H1 (cell line): ENCODE measurements around the gene TIMM9. TPM values are rescaled to one million over a fixed set of nuclear protein-coding genes. Genes with fewer than 3 reads are reported as not detected.

ENCODE experiments used
- CTCF ChIA-PET: fragments of 300-600 bp; sonication (Branson Sonifier 250); formaldehyde crosslinking; loops from one replicate; lab custom pipeline; 2021; ENCODE audit not compliant: partially characterized antibody; lab: Charles Lee
- POLR2A ChIA-PET: fragments of 300-600 bp; sonication (Branson Sonifier 250); formaldehyde crosslinking; loops from one replicate; lab custom pipeline; 2021; ENCODE audit warnings: inconsistent platforms; ENCODE audit not compliant: partially characterized antibody; lab: Charles Lee
- DNase-seq, 2 experiments: peaks; one replicate each; pipeline versions ENCODE4 v3.0.0 to v3.0.0-alpha.2; 2010 to 2022; ENCODE audit warnings: low spot score in 2 of 2, low read depth in 1 of 2, mixed read lengths in 1 of 2
- FAIRE-seq: peaks from 2 replicates; lab custom pipeline; 2011; peaks lifted over from hg19 to GRCh38; lab: Jason Lieb, UNC
- H2AFZ ChIP-seq: 2 replicates; pipeline ENCODE4 v1.8.1; 2012; ENCODE audit warnings: low read length, inconsistent platforms
- H2AK5ac ChIP-seq: 2 replicates; pipeline ENCODE4 v1.6.1; 2013; ENCODE audit warnings: low read depth, low read length
- H2BK120ac ChIP-seq: replicated peaks from 2 replicates; pipeline ENCODE3; 2013; ENCODE audit warnings: low read depth, low read length, inconsistent platforms
- H2BK12ac ChIP-seq: 2 replicates; pipeline ENCODE4 v1.6.1; 2013; ENCODE audit warnings: low read depth, low read length
- H2BK15ac ChIP-seq: 2 replicates; pipeline ENCODE4 v1.6.1; 2013; ENCODE audit warnings: low read length
- H2BK20ac ChIP-seq: 2 replicates; pipeline ENCODE4 v1.6.1; 2013; ENCODE audit warnings: low read length
- H2BK5ac ChIP-seq: 2 replicates; pipeline ENCODE4 v1.6.1; 2013; ENCODE audit warnings: low read depth, low read length
- H3K14ac ChIP-seq: 2 replicates; pipeline ENCODE4 v1.6.1; 2013; ENCODE audit warnings: inconsistent platforms; ENCODE audit not compliant: insufficient read length
- H3K18ac ChIP-seq: 2 replicates; pipeline ENCODE4 v1.6.1; 2013; ENCODE audit warnings: low read length; ENCODE audit errors: extremely low read depth
- H3K23ac ChIP-seq: 2 replicates; pipeline ENCODE4 v1.6.1; 2013; ENCODE audit warnings: inconsistent platforms; ENCODE audit not compliant: insufficient read length
- H3K23me2 ChIP-seq: 2 replicates; pipeline ENCODE4 v1.6.1; 2013; ENCODE audit warnings: low read depth, low read length
- H3K27ac ChIP-seq: 2 replicates; pipeline ENCODE4 v1.6.1; 2011; ENCODE audit warnings: low read depth, low read length, inconsistent platforms
- H3K27me3 ChIP-seq, 4 experiments: replicated peaks in 1 of 4; 1 replicate in 1 of 4; 2 replicates in 3 of 4; pipeline versions ENCODE4 v1.6.1 to v1.8.1; 2011 to 2013; ENCODE audit warnings: low read length in 3 of 4, mild to moderate bottlenecking in 3 of 4, inconsistent platforms in 2 of 4, mixed read lengths in 2 of 4, moderate library complexity in 1 of 4; ENCODE audit not compliant: control insufficient read depth in 3 of 4, insufficient read depth in 3 of 4; ENCODE audit errors: extremely low read depth in 1 of 4
- H3K36me3 ChIP-seq, 4 experiments: 2 replicates each; pipeline versions ENCODE4 v1.6.1 to v1.8.1; 2011 to 2013; ENCODE audit warnings: mild to moderate bottlenecking in 4 of 4, low read length in 3 of 4, moderate library complexity in 2 of 4, control low read depth in 1 of 4, inconsistent platforms in 1 of 4; ENCODE audit not compliant: insufficient read depth in 4 of 4, control insufficient read depth in 2 of 4
- H3K4ac ChIP-seq: replicated peaks from 2 replicates; pipeline ENCODE3; 2013; ENCODE audit warnings: low read length, low read depth, mixed read lengths, inconsistent platforms; ENCODE audit not compliant: insufficient read length
- H3K4me1 ChIP-seq, 4 experiments: replicated peaks in 1 of 4; 1 replicate in 1 of 4; 2 replicates in 3 of 4; pipeline versions ENCODE4 v1.6.1 to v1.8.1; 2011 to 2013; ENCODE audit warnings: low read length in 3 of 4, inconsistent platforms in 2 of 4, mixed read lengths in 1 of 4; ENCODE audit not compliant: insufficient read depth in 4 of 4, control insufficient read depth in 3 of 4
- H3K4me2 ChIP-seq, 2 experiments: 2 replicates each; pipeline versions ENCODE4 v1.6.1 to v1.8.1; 2011 to 2013; ENCODE audit warnings: low read depth in 2 of 2, low read length in 2 of 2, control low read depth in 1 of 2, inconsistent platforms in 1 of 2, mild to moderate bottlenecking in 1 of 2; ENCODE audit not compliant: insufficient read depth in 1 of 2
- H3K4me3 ChIP-seq, 4 experiments: fragments of 200-600, 300-600 bp in 1 of 4; sonication (generic), shearing (Covaris generic), sonication (Bioruptor Twin) in 1 of 4; 2 replicates each; pipeline versions ENCODE4 v1.5.1 to v1.8.1; 2011 to 2016; ENCODE audit warnings: low read length in 4 of 4, low read depth in 3 of 4, control low read depth in 2 of 4, inconsistent platforms in 2 of 4, mild to moderate bottlenecking in 2 of 4, mixed read lengths in 1 of 4, moderate library complexity in 1 of 4; ENCODE audit not compliant: insufficient read depth in 2 of 4; ENCODE audit errors: extremely low read depth in 1 of 4
- H3K56ac ChIP-seq: replicated peaks from 2 replicates; pipeline ENCODE3; 2013; ENCODE audit warnings: low read depth, mild to moderate bottlenecking, mixed read lengths, low read length, inconsistent platforms; ENCODE audit not compliant: insufficient read length
- H3K79me1 ChIP-seq: 2 replicates; pipeline ENCODE4 v1.6.1; 2013; ENCODE audit warnings: low read depth, low read length, control low read depth
- H3K79me2 ChIP-seq, 2 experiments: 2 replicates each; pipeline versions ENCODE4 v1.6.1 to v1.8.1; 2012 to 2013; ENCODE audit warnings: low read length in 2 of 2, mild to moderate bottlenecking in 2 of 2, inconsistent platforms in 1 of 2; ENCODE audit not compliant: insufficient read depth in 2 of 2, control insufficient read depth in 1 of 2
- H3K9ac ChIP-seq, 4 experiments: replicated peaks in 1 of 4; 1 replicate in 1 of 4; 2 replicates in 3 of 4; pipeline versions ENCODE4 v1.6.1 to v1.8.1; 2011 to 2013; ENCODE audit warnings: low read depth in 3 of 4, low read length in 3 of 4, control low read depth in 2 of 4, mild to moderate bottlenecking in 2 of 4, moderate library complexity in 2 of 4, inconsistent platforms in 1 of 4; ENCODE audit errors: extremely low read depth in 1 of 4
- H3K9me3 ChIP-seq, 2 experiments: 2 replicates each; pipeline versions ENCODE4 v1.6.1 to v1.8.1; 2012 to 2013; ENCODE audit warnings: mild to moderate bottlenecking in 2 of 2, moderate library complexity in 2 of 2, control low read depth in 1 of 2, inconsistent platforms in 1 of 2, low read depth in 1 of 2, low read length in 1 of 2, mixed read lengths in 1 of 2; ENCODE audit not compliant: insufficient read depth in 2 of 2
- H4K20me1 ChIP-seq, 2 experiments: replicated peaks in 1 of 2; 2 replicates each; pipeline versions ENCODE3 to v1.8.1; 2011 to 2013; ENCODE audit warnings: inconsistent platforms in 2 of 2, low read length in 2 of 2, mild to moderate bottlenecking in 1 of 2; ENCODE audit not compliant: insufficient read depth in 2 of 2, control insufficient read depth in 1 of 2
- H4K5ac ChIP-seq: 2 replicates; pipeline ENCODE4 v1.6.1; 2013; ENCODE audit warnings: low read length, low read depth, mixed read lengths, inconsistent platforms; ENCODE audit not compliant: insufficient read length
- H4K8ac ChIP-seq: 2 replicates; pipeline ENCODE4 v1.8.0; 2013; ENCODE audit warnings: mild to moderate bottlenecking, moderate library complexity, low read length, inconsistent platforms; ENCODE audit not compliant: insufficient read depth; ENCODE audit errors: extremely low read depth
- H4K91ac ChIP-seq: replicated peaks from 2 replicates; pipeline ENCODE3; 2013; ENCODE audit warnings: low read length, mixed read lengths, inconsistent platforms; ENCODE audit not compliant: insufficient read length
- CEBPB ChIP-seq: IDR thresholded peaks from 2 replicates; pipeline ENCODE4 v1.6.1; 2012; ENCODE audit warnings: low read depth, low read length
- POLR2AphosphoS5 ChIP-seq: IDR thresholded peaks from 2 replicates; pipeline ENCODE4 v1.6.1; 2011; ENCODE audit warnings: low read depth, low read length
- WGBS, 2 experiments: shearing (Covaris generic) in 1 of 2; methylation state at CpG; one replicate each; pipeline versions ENCODE4 v1.1.6 to v1.1.7; 2013 to 2015; ENCODE audit warnings: low lambda C conversion rate in 2 of 2, mixed read lengths in 2 of 2, inconsistent platforms in 1 of 2, low coverage in 1 of 2, missing lambda C conversion rate in 1 of 2; ENCODE audit not compliant: insufficient replicate concordance in 2 of 2, insufficient coverage in 1 of 2, insufficient read length in 1 of 2; ENCODE audit errors: extremely low coverage in 1 of 2, missing lambda C conversion rate in 1 of 2; 5-methylcytosine and 5-hydroxymethylcytosine counted together
- polyA plus RNA-seq, 7 experiments: library from polyadenylated mRNA; depleted of rRNA in 3 of 7; stranded (reverse) in 5 of 7; unstranded in 2 of 7; fragments of >200 nt in 5 of 7; fragments of 200-250 nt in 2 of 7; gene quantifications; 1 replicate in 5 of 7; 2 replicates in 1 of 7; 4 replicates in 1 of 7; pipeline versions ENCODE4 v1.2.1 to v1.2.3, GENCODE V29; 2011 to 2013; ENCODE audit warnings: missing spikeins in 2 of 7, mixed read lengths in 2 of 7
- total RNA-seq: library from RNA; stranded (reverse); fragmentation: NEBNext Ultra II Directional; extraction: Animal tissue kit (Norgen Biotek cat#: 25700); gene quantifications from 2 replicates; pipeline ENCODE4 v1.2.1, GENCODE V29; 2021

Gene TIMM9
- total and polyA plus RNA-seq, 2 of the 8 experiments (the other 6 are each of a cell fraction or from before 2014, with no cell fraction given) = 24.0 to 52.2 TPM

GRCh38 chr14:58398895-58399294, 28.4 kb downstream of the TIMM9 start:
- H2AFZ ChIP-seq = no peak overlapping the region
- H3K27me3 ChIP-seq = peaks cover 0 to 9% (median 6%) of the 10 kb centered on the region in 4 experiments; a peak in 5 of 7 replicates
- no peaks in the 10 kb centered on the region for H4K20me1 ChIP-seq
- no peak overlapping the region for H4K91ac ChIP-seq
- H3K18ac ChIP-seq = no peak overlapping the region
- peaks cover 7% of the 10 kb centered on the region; the same call in 1 of the 2 replicates for H3K23me2 ChIP-seq
- TF ChIP-seq POLR2AphosphoS5 (no peak), CEBPB (peak; percentile 83)
- H3K79me2 ChIP-seq = no peaks in the 10 kb centered on the region
- H4K5ac ChIP-seq = no peak overlapping the region
- WGBS, 2 experiments = 74% methylated on average over 3 of the region's 3 CpGs; no CpG with 5 or more reads in 1 of the 2 experiments
- H3K79me1 ChIP-seq = no peaks in the 10 kb centered on the region
- no peak overlapping the region for H2BK15ac ChIP-seq
- no peak overlapping the region for H2BK5ac ChIP-seq
- no peak overlapping the region for H3K4me3 ChIP-seq
- no peak overlapping the region for H3K9ac ChIP-seq
- H2AK5ac ChIP-seq = no peak overlapping the region
- DNase-seq (no peak), FAIRE-seq (no peak)
- no peak overlapping the region for H3K23ac ChIP-seq
- H3K9me3 ChIP-seq = no peaks in the 10 kb centered on the region
- H3K36me3 ChIP-seq = no peaks in the 10 kb centered on the region
- no peak overlapping the region for H4K8ac ChIP-seq
- H3K4ac ChIP-seq = no peak overlapping the region
- peaks cover 4 to 14% (median 7%) of the 10 kb centered on the region in 4 experiments; a peak in 6 of 7 replicates for H3K4me1 ChIP-seq
- no peak overlapping the region for H3K4me2 ChIP-seq
- no peak overlapping the region for H3K27ac ChIP-seq
- ChIA-PET CTCF (interaction anchor here (1.3 kb wide), 1 partner anchor 27 kb away, joined by 6 read pairs; no protein-coding TSS in a partner anchor), POLR2A (interaction anchor here (0.9 kb wide), 1 partner anchor 11 kb away, joined by 3 read pairs; no protein-coding TSS in a partner anchor)
- H3K14ac ChIP-seq = no peak overlapping the region
- no peak overlapping the region for H3K56ac ChIP-seq
- no peak overlapping the region for H2BK20ac ChIP-seq
- H2BK12ac ChIP-seq = no peak overlapping the region
- H2BK120ac ChIP-seq = no peak overlapping the region
